Mesothelial cell of epicardium (in vitro differentiated cells): ENCODE data around the gene FGF18. TPM values are rescaled to one million over a fixed set of nuclear protein-coding genes. Genes with fewer than 3 reads are reported as not detected.
"Not testable (repeated sequence)": the region's sequence is repeated elsewhere in the genome, so short reads cannot be mapped to it uniquely, and the experiment has no call there.

Source experiments
- DNase-seq, 2 experiments: peaks; one replicate each; pipeline ENCODE4 v3.0.0; 2021; ENCODE audit warnings: low spot score in 2 of 2; ENCODE audit not compliant: unreplicated experiment in 2 of 2
- H3K27ac Mint-ChIP-seq: 2 replicates; pipeline ENCODE4 v1.8.0; 2021; ENCODE audit warnings: mixed read lengths
- H3K27me3 Mint-ChIP-seq: 2 replicates; pipeline ENCODE4 v1.8.0; 2021; ENCODE audit warnings: low read depth, mixed read lengths
- H3K36me3 Mint-ChIP-seq: 2 replicates; pipeline ENCODE4 v1.8.0; 2021; ENCODE audit warnings: mixed read lengths
- H3K4me1 Mint-ChIP-seq: 2 replicates; pipeline ENCODE4 v1.8.0; 2021; ENCODE audit warnings: mixed read lengths
- H3K4me3 Mint-ChIP-seq: 2 replicates; pipeline ENCODE4 v1.8.0; 2021; ENCODE audit warnings: mild to moderate bottlenecking, moderate library complexity, mixed read lengths
- H3K9me3 Mint-ChIP-seq: 2 replicates; pipeline ENCODE4 v1.8.0; 2021; ENCODE audit warnings: mixed read lengths
- total RNA-seq: library from RNA; stranded (reverse); gene quantifications from 3 replicates; pipeline ENCODE4 v1.2.1, GENCODE V29; 2021
- TF ChIP-seq, protein P1 (sequence below): fragments of 200-600 bp; sonication (generic); IDR thresholded peaks from one replicate; pipeline ENCODE4 v1.5.0; 2021; ENCODE audit warnings: antibody characterized with exemption; ENCODE audit not compliant: unreplicated experiment

FGF18 gene, protein sequence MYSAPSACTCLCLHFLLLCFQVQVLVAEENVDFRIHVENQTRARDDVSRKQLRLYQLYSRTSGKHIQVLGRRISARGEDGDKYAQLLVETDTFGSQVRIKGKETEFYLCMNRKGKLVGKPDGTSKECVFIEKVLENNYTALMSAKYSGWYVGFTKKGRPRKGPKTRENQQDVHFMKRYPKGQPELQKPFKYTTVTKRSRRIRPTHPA
- total RNA-seq, result 10.2 to 11.7 TPM (median 11.3 TPM) in 3 replicates

DNA sequence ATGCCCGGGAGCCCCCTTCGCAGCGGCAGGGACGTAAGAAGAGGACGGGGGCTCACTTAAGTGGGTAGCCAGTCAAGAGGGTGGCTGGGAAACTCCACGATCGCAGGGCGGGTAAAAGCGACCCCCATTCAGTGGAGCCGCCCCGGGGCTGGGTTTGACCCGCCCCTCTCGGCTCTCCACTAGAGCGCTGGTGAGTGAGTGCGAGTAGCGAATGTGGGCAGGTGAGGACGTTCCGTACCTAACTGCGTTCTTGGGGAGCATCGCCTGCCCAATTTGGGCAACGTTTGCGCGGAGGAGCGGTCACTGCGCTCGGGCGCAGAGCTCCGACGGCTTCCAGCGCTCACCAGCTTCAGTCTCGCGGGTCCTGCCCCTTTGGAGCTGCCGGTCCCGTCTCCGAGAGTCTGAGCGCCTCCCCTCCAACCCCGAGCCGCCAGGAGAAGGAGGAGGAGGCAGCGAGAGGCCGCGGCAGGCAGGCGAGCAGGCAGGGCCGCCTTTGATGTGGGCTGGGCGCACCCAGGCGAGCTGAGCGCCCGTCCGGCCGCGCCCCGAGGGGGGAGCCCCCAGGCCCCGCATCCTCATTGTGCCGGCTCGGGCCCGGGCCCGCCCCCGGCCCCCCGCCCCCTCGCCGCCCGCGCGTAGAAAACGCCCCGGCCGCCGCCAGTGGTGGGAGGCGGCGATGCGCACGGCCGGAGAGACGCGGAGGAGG, at the start of gene FGF18:
FGF18 (plus strand) TSS at position 666 of the 706 bp plus-strand sequence. CDS start 553 bp downstream, outside the sequence.
- Mint-ChIP-seq H3K36me3 (no peaks in the 10 kb centered on the region), H3K27ac (peak within 1 kb of the TSS; percentile 92), H3K4me3 (peak within 1 kb of the TSS; percentile 81), H3K9me3 (no peaks in the 10 kb centered on the region), H3K4me1 (peaks cover 25% of the 10 kb centered on the region), H3K27me3 (peaks cover 27% of the 10 kb centered on the region)
- TF ChIP-seq, protein P1, sequence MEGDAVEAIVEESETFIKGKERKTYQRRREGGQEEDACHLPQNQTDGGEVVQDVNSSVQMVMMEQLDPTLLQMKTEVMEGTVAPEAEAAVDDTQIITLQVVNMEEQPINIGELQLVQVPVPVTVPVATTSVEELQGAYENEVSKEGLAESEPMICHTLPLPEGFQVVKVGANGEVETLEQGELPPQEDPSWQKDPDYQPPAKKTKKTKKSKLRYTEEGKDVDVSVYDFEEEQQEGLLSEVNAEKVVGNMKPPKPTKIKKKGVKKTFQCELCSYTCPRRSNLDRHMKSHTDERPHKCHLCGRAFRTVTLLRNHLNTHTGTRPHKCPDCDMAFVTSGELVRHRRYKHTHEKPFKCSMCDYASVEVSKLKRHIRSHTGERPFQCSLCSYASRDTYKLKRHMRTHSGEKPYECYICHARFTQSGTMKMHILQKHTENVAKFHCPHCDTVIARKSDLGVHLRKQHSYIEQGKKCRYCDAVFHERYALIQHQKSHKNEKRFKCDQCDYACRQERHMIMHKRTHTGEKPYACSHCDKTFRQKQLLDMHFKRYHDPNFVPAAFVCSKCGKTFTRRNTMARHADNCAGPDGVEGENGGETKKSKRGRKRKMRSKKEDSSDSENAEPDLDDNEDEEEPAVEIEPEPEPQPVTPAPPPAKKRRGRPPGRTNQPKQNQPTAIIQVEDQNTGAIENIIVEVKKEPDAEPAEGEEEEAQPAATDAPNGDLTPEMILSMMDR, result no peak
- peak; percentile 62 to 80 for DNase-seq

DNA sequence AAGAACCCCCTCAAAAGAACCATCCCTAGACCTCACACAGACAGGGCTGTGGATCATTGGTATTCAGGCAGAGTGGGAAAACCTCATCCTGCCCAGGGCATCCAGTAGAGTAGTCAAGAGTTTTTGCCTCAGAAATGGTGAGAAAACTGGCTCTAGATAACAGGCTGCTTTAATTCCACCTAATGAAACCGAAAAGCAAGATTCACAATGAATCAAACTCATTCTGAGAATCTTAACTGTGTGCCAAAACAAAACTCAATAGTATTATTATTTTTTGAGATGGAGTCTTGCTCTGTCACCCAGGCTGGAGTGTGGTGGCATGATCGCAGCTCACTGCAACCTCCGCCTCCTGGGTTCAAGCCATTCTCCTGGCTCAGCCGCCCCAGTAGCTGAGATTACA, 49.5 kb upstream of the FGF18 start:
- no peaks in the 10 kb centered on the region for H3K4me1 Mint-ChIP-seq
- H3K27ac Mint-ChIP-seq, result no peak overlapping the region
- H3K27me3 Mint-ChIP-seq, result peaks cover 2% of the 10 kb centered on the region
- DNase-seq, result no peak
- TF ChIP-seq, protein P1, result no peak
- H3K9me3 Mint-ChIP-seq, result no peaks in the 10 kb centered on the region
- H3K36me3 Mint-ChIP-seq, result no peaks in the 10 kb centered on the region
- no peak overlapping the region for H3K4me3 Mint-ChIP-seq

DNA sequence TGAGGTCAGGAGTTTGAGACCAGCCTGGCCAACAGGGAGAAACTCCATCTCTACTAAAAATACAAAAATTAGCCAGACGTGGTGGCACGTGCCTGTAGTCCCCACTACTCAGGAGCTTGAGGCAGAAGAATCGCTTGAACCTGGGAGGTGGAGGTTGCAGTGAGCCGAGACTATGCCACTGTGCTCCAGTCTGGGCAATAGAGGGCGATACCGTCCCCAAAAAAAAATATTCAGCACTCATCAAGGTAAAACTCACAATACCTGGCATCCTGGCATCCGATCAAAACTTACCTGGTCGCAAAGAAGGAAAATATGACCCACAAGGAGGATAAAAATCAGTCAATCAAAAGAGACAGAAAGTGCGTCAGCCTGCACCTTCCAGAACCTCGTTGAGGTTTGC, 48.6 kb upstream of the FGF18 start:
- H3K4me3 Mint-ChIP-seq, H3K27ac Mint-ChIP-seq, H3K9me3 Mint-ChIP-seq, H3K36me3 Mint-ChIP-seq, H3K27me3 Mint-ChIP-seq, H3K4me1 Mint-ChIP-seq, DNase-seq: not testable (repeated sequence)

DNA sequence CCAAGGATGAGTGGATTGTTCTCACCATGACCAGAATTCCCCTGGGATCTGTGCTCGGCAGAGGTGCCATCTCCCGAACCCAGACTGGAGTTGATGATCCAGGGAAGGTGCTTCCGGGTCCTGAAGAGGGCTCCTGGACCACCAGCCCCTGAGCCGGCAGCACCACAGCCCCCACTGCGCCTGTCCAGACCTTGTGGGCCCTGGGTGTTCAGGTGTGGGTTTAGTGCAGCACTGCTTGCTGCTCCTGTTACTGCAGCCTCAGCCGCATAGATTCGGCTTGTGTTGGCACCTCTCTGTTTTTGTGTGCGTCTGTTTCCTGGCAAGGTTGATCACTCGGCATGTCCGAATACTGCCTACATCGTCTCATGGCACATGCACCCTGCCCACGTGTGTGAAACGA, 48.1 kb upstream of the FGF18 start:
- H3K4me3 Mint-ChIP-seq, result no peak overlapping the region
- no peaks in the 10 kb centered on the region for H3K4me1 Mint-ChIP-seq
- H3K27ac Mint-ChIP-seq, result no peak overlapping the region
- TF ChIP-seq, protein P1, result no peak
- H3K36me3 Mint-ChIP-seq, result no peaks in the 10 kb centered on the region
- no peak for DNase-seq
- H3K9me3 Mint-ChIP-seq, result no peaks in the 10 kb centered on the region
- H3K27me3 Mint-ChIP-seq, result peaks cover 2% of the 10 kb centered on the region

DNA sequence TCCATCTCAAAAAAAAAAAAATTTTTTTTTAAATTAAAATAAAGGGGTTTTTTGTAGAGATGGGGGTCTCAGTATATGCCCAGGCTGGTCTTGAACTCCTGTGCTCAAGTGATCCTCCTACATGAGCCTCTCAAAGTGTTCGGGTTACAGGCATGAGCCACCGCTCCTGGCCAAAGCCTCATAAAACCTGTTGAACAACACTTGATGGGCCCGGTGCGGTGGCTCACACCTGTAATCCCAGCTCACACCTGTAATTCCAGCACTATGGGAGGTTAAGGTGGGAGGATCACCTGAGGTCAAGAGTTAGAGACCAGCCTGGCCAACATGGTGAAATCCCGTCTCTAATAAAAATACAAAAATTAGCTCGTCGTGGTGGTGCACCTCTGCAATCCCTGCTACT, 39.5 kb upstream of the FGF18 start:
- no peak overlapping the region for H3K27ac Mint-ChIP-seq
- TF ChIP-seq, protein P1, result no peak
- H3K4me1 Mint-ChIP-seq, result no peaks in the 10 kb centered on the region
- no peak for DNase-seq
- H3K27me3 Mint-ChIP-seq, result no peaks in the 10 kb centered on the region
- no peaks in the 10 kb centered on the region for H3K36me3 Mint-ChIP-seq
- H3K9me3 Mint-ChIP-seq, result no peaks in the 10 kb centered on the region
- no peak overlapping the region for H3K4me3 Mint-ChIP-seq

DNA sequence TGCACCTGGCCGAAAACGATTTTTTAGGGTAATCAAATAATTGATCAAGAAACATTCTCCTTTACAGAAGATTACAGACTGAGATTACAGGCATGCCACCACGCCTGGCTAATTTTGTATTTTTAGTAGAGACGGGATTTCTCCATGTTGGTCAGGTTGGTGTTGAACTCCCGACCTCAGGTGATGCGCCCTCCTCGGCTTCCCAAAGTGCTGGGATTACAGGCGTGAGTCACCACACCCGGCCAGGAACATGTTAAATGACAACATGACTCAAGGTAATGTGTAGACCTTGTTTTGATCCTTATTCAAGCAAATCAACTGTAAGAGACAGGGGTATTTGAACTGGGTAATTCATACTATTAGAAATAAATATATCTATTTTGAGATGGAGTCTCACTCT, 35.0 kb upstream of the FGF18 start:
- not testable (repeated sequence) for DNase-seq, H3K27me3 Mint-ChIP-seq, H3K9me3 Mint-ChIP-seq, H3K4me1 Mint-ChIP-seq, H3K27ac Mint-ChIP-seq, H3K4me3 Mint-ChIP-seq, H3K36me3 Mint-ChIP-seq

DNA sequence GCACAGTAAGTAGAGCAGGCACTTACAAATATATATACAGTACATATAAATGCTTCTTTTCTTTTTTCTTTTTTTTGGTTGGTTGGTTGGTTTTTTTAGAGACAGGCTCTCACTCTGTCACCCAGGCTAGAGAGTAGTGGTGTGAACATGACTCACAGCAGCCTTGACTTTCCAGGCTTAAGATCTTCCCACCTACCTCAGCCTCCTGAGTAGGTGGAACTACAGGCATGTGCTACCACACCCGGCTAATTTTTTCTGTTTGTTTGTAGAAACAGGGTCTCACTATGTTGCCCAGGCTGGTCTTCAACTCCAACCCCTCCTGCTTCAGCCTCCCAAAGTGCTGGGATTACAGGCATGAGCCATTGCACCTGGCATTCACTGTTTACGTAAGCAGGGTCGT, 34.4 kb upstream of the FGF18 start:
- not testable (repeated sequence) for DNase-seq, H3K9me3 Mint-ChIP-seq, H3K27me3 Mint-ChIP-seq, H3K27ac Mint-ChIP-seq, H3K4me3 Mint-ChIP-seq, H3K36me3 Mint-ChIP-seq
- peaks cover 15% of the 10 kb centered on the region for H3K4me1 Mint-ChIP-seq
